HepG2 (cell line): ENCODE data around the gene NDOR1. TPM values are rescaled to one million over a fixed set of nuclear protein-coding genes. Genes with fewer than 3 reads are reported as not detected.
A peak's percentile ranks its signal among the peaks of the same experiment; 100 is the strongest.

ENCODE experiments used
- CCDC6 ChIP-seq: sonication (generic); formaldehyde crosslinking; IDR thresholded peaks from 2 replicates; pipeline ENCODE4 v1.8.1; 2022; ENCODE audit warnings: mild to moderate bottlenecking, missing genetic modification reagents, moderate library complexity
- CEBPB ChIP-seq: IDR thresholded peaks from 2 replicates; pipeline ENCODE4 v1.6.1; 2011; ENCODE audit warnings: low read depth, low read length, improper control_type of control experiment, borderline replicate concordance
- FOSL1 ChIP-seq: sonication (generic); formaldehyde crosslinking; IDR thresholded peaks from 2 replicates; pipeline ENCODE4 v1.9.0; 2021; ENCODE audit warnings: missing genetic modification reagents, borderline replicate concordance
- GABPB1 ChIP-seq: IDR thresholded peaks from 2 replicates; pipeline ENCODE4 v1.6.1; 2016; ENCODE audit warnings: mild to moderate bottlenecking, missing genetic modification reagents, moderate library complexity, missing compliant biosample characterization
- MXI1 ChIP-seq: IDR thresholded peaks from 3 replicates; pipeline ENCODE4 v1.6.1; 2012; ENCODE audit warnings: low read depth, low read length, inconsistent platforms, borderline replicate concordance
- NONO ChIP-seq, 2 experiments: fragments of 450-650 bp in 1 of 2; sonication (generic) in 1 of 2; formaldehyde crosslinking in 1 of 2; IDR thresholded peaks in 1 of 2; conservative IDR thresholded peaks in 1 of 2; 2 replicates each; pipeline versions ENCODE4 v1.6.1 to v1.8.0; 2017 to 2022; ENCODE audit warnings: mild to moderate bottlenecking in 1 of 2, missing genetic modification reagents in 1 of 2, moderate library complexity in 1 of 2
- NR2F1 ChIP-seq, 2 experiments: fragments of 450-650 bp in 1 of 2; formaldehyde crosslinking in 1 of 2; IDR thresholded peaks; 2 replicates each; pipeline versions ENCODE4 v1.5.0 to v1.6.1; 2016 to 2020; ENCODE audit warnings: mild to moderate bottlenecking in 1 of 2, missing compliant biosample characterization in 1 of 2, missing genetic modification reagents in 1 of 2, moderate library complexity in 1 of 2
- REL ChIP-seq: sonication (generic); formaldehyde crosslinking; conservative IDR thresholded peaks from 2 replicates; pipeline ENCODE4 v1.8.0; 2022; ENCODE audit warnings: mild to moderate bottlenecking, missing genetic modification reagents, moderate library complexity
- RNF2 ChIP-seq: fragments of 450-650 bp; conservative IDR thresholded peaks from 2 replicates; pipeline ENCODE4 v1.6.1; 2016; ENCODE audit warnings: low read depth
- SALL2 ChIP-seq: sonication (generic); formaldehyde crosslinking; IDR thresholded peaks from 2 replicates; pipeline ENCODE4 v1.8.1; 2023; ENCODE audit warnings: mild to moderate bottlenecking, missing genetic modification reagents, inconsistent platforms
- SP4 ChIP-seq: sonication (generic); formaldehyde crosslinking; IDR thresholded peaks from 2 replicates; pipeline ENCODE4 v1.8.1; 2023; ENCODE audit warnings: mild to moderate bottlenecking, missing genetic modification reagents
- TAF15 ChIP-seq: fragments of 200-400 bp; formaldehyde crosslinking; IDR thresholded peaks from one replicate; pipeline ENCODE4 v1.6.1; 2018; ENCODE audit warnings: mild to moderate bottlenecking, low read depth, low read length; ENCODE audit not compliant: poor library complexity, severe bottlenecking
- TBX2 ChIP-seq: sonication (generic); formaldehyde crosslinking; IDR thresholded peaks from 2 replicates; pipeline ENCODE4 v1.5.0; 2020; ENCODE audit warnings: missing genetic modification reagents, mild to moderate bottlenecking, borderline replicate concordance
- ZBTB42 ChIP-seq: sonication (generic); formaldehyde crosslinking; IDR thresholded peaks from 2 replicates; pipeline ENCODE4 v1.5.0; 2020; ENCODE audit warnings: mild to moderate bottlenecking, missing genetic modification reagents
- ZC3H13 ChIP-seq: sonication (generic); formaldehyde crosslinking; IDR thresholded peaks from 2 replicates; pipeline ENCODE4 v1.8.1; 2023; ENCODE audit warnings: mild to moderate bottlenecking, missing genetic modification reagents, moderate library complexity
- ZFY ChIP-seq: sonication (generic); formaldehyde crosslinking; IDR thresholded peaks from 2 replicates; pipeline ENCODE4 v1.4.0; 2020; ENCODE audit warnings: missing genetic modification reagents
- ZNF205 ChIP-seq: IDR thresholded peaks from 2 replicates; pipeline ENCODE4 v1.6.1; 2018; ENCODE audit warnings: missing biosample characterization, missing genetic modification reagents
- ZNF253 ChIP-seq: sonication (generic); formaldehyde crosslinking; IDR thresholded peaks from 2 replicates; pipeline ENCODE4 v1.8.0; 2022; ENCODE audit warnings: mild to moderate bottlenecking, missing genetic modification reagents, borderline replicate concordance
- ZNF331 ChIP-seq: sonication (generic); formaldehyde crosslinking; IDR thresholded peaks from 2 replicates; pipeline ENCODE4 v1.4.0; 2020; ENCODE audit warnings: missing genetic modification reagents
- ZNF34 ChIP-seq: sonication (generic); formaldehyde crosslinking; IDR thresholded peaks from 2 replicates; pipeline ENCODE4 v1.4.0; 2020; ENCODE audit warnings: mild to moderate bottlenecking, missing genetic modification reagents, borderline replicate concordance
- ZNF550 ChIP-seq: sonication (generic); formaldehyde crosslinking; IDR thresholded peaks from 2 replicates; pipeline ENCODE4 v1.4.0; 2020; ENCODE audit warnings: mild to moderate bottlenecking, missing genetic modification reagents, borderline replicate concordance
- ZNF839 ChIP-seq: sonication (generic); formaldehyde crosslinking; IDR thresholded peaks from 2 replicates; pipeline ENCODE4 v1.4.0; 2020; ENCODE audit warnings: missing genetic modification reagents, mild to moderate bottlenecking, borderline replicate concordance
- polyA plus RNA-seq, 8 experiments: library from polyadenylated mRNA; depleted of rRNA in 3 of 8; stranded (reverse) in 7 of 8; unstranded in 1 of 8; fragments of >200 nt; fragmentation: Illumina TruSeq in 4 of 8; extraction: Trizol in 4 of 8; gene quantifications; 2 replicates each; pipeline versions ENCODE4 v1.2.1 to v1.2.3, GENCODE V29; 2011 to 2016; ENCODE audit warnings: low read depth in 4 of 8, missing spikeins in 1 of 8, mixed read lengths in 1 of 8; ENCODE audit not compliant: insufficient read depth in 1 of 8
- total RNA-seq, 5 experiments: library from RNA; depleted of rRNA; stranded (reverse); fragments of >200 nt; fragmentation: Illumina TruSeq; extraction: Trizol; gene quantifications; 2 replicates each; pipeline ENCODE4 v1.2.3, GENCODE V29; 2016; ENCODE audit warnings: low read depth in 1 of 5
- TF ChIP-seq, protein P1 (sequence below): sonication (generic); formaldehyde crosslinking; IDR thresholded peaks from 2 replicates; pipeline ENCODE4 v1.5.0; 2020; ENCODE audit warnings: missing genetic modification reagents
- TF ChIP-seq, protein P2 (sequence below): conservative IDR thresholded peaks from 2 replicates; pipeline ENCODE4 v1.6.1; 2018; ENCODE audit warnings: missing genetic modification reagents
- TF ChIP-seq, protein P3 (sequence below): sonication (generic); formaldehyde crosslinking; IDR thresholded peaks from 2 replicates; pipeline ENCODE4 v1.4.0; 2020; ENCODE audit warnings: missing genetic modification reagents

NDOR1 gene
- total and polyA plus RNA-seq, 2 of the 13 experiments (the other 11 are each of a cell fraction or from before 2014, with no cell fraction given), result 3.6 to 8.7 TPM

GRCh38 chr9:137255448-137256114, 50.1 kb downstream of the NDOR1 start (continued):
- no peak for TF ChIP-seq NONO (IDR thresholded peaks at IDR 0.05)
- peak; percentile 2; the same call in 1 of the 2 replicates for TF ChIP-seq NONO (CRISPR knock-in tag; conservative IDR thresholded peaks at IDR 0.05)
- TF ChIP-seq TBX2 (CRISPR knock-in tag), result peak; percentile 30; the same call in 1 of the 2 replicates
- peak; percentile 64; the same call in 1 of the 2 replicates for TF ChIP-seq GABPB1 (CRISPR knock-in tag)
- no peak for TF ChIP-seq RNF2
- TF ChIP-seq ZNF205 (CRISPR knock-in tag), result no peak
- peak; percentile 54; the same call in 1 of the 2 replicates for TF ChIP-seq ZFY (CRISPR knock-in tag)
- TF ChIP-seq SALL2, result no peak
- 0 out of 2 replicates have a peak, but pooled peaks have one; percentile 18 for TF ChIP-seq ZC3H13 (CRISPR knock-in tag)
- TF ChIP-seq ZNF34 (CRISPR knock-in tag), result no peak
- TF ChIP-seq, protein P1, sequence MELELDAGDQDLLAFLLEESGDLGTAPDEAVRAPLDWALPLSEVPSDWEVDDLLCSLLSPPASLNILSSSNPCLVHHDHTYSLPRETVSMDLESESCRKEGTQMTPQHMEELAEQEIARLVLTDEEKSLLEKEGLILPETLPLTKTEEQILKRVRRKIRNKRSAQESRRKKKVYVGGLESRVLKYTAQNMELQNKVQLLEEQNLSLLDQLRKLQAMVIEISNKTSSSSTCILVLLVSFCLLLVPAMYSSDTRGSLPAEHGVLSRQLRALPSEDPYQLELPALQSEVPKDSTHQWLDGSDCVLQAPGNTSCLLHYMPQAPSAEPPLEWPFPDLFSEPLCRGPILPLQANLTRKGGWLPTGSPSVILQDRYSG (CRISPR knock-in tag), result no peak
- TF ChIP-seq REL, result no peak
- 0 out of 2 replicates have a peak, but pooled peaks have one; percentile 21 for TF ChIP-seq ZNF253
- TF ChIP-seq, protein P2, sequence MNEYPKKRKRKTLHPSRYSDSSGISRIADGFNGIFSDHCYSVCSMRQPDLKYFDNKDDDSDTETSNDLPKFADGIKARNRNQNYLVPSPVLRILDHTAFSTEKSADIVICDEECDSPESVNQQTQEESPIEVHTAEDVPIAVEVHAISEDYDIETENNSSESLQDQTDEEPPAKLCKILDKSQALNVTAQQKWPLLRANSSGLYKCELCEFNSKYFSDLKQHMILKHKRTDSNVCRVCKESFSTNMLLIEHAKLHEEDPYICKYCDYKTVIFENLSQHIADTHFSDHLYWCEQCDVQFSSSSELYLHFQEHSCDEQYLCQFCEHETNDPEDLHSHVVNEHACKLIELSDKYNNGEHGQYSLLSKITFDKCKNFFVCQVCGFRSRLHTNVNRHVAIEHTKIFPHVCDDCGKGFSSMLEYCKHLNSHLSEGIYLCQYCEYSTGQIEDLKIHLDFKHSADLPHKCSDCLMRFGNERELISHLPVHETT (CRISPR knock-in tag), result 0 out of 2 replicates have a peak, but pooled peaks have one; percentile 22
- TF ChIP-seq, protein P3, sequence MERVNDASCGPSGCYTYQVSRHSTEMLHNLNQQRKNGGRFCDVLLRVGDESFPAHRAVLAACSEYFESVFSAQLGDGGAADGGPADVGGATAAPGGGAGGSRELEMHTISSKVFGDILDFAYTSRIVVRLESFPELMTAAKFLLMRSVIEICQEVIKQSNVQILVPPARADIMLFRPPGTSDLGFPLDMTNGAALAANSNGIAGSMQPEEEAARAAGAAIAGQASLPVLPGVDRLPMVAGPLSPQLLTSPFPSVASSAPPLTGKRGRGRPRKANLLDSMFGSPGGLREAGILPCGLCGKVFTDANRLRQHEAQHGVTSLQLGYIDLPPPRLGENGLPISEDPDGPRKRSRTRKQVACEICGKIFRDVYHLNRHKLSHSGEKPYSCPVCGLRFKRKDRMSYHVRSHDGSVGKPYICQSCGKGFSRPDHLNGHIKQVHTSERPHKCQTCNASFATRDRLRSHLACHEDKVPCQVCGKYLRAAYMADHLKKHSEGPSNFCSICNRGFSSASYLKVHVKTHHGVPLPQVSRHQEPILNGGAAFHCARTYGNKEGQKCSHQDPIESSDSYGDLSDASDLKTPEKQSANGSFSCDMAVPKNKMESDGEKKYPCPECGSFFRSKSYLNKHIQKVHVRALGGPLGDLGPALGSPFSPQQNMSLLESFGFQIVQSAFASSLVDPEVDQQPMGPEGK, result peak; percentile 78; the same call in 1 of the 2 replicates
- 0 out of 2 replicates have a peak, but pooled peaks have one; percentile 6 for TF ChIP-seq ZNF331 (CRISPR knock-in tag)
- no peak for TF ChIP-seq CEBPB
- TF ChIP-seq ZNF550 (CRISPR knock-in tag), result peak; percentile 50; the same call in 1 of the 2 replicates
- no peak for TF ChIP-seq NR2F1 (CRISPR knock-in tag; IDR thresholded peaks at IDR 0.05)
- no peak for TF ChIP-seq MXI1
- TF ChIP-seq TAF15, result no peak
- no peak for TF ChIP-seq ZBTB42 (CRISPR knock-in tag)
- TF ChIP-seq FOSL1 (CRISPR knock-in tag), result no peak
- 0 out of 2 replicates have a peak, but pooled peaks have one; percentile 20 for TF ChIP-seq CCDC6 (CRISPR knock-in tag)
- TF ChIP-seq SP4 (CRISPR knock-in tag), result no peak
- TF ChIP-seq ZNF839 (CRISPR knock-in tag), result peak; percentile 33; the same call in 1 of the 2 replicates
